ENCODE data around the gene SNN. TPM values are rescaled to one million over a fixed set of nuclear protein-coding genes. Genes with fewer than 3 reads are reported as not detected.

Gene SNN
- total RNA-seq (2021; fragmentation: NEBNext Ultra II Directional; extraction: Animal tissue kit (Norgen Biotek cat#: 25700)) (60.6 and 66.9 TPM in 2 replicates), polyA plus RNA-seq (2011; rRNA removed) (37.4 and 53.4 TPM in 2 replicates), polyA minus RNA-seq (2011; rRNA and poly(A)+ RNA removed) (33.4 and 34.6 TPM in 2 replicates)
- polyA plus RNA-seq (2011; cell fraction: cytosol; rRNA removed), result 52.8 TPM
- 43.9 TPM for polyA plus RNA-seq (2011; cell fraction: nucleus; rRNA removed)
- polyA plus RNA-seq (2012, experiment 1 of 2), result 51.0 to 60.1 TPM (median 55.9 TPM) in 4 replicates
- 48.7 TPM for polyA plus RNA-seq (2012, experiment 2 of 2)
- 34.2 TPM for polyA plus RNA-seq (2013, experiment 1 of 2)
- 39.2 TPM for polyA plus RNA-seq (2013, experiment 2 of 2)
- polyA minus RNA-seq (2011; cell fraction: cytosol; rRNA and poly(A)+ RNA removed), result 23.3 TPM
- polyA minus RNA-seq (2011; cell fraction: nucleus; rRNA and poly(A)+ RNA removed), result 24.7 TPM
- long read RNA-seq, experiment 1, transcript SNN-201 (2 exons, 3,312 nt), result major isoform, 10 of 61 reads
- long read RNA-seq, experiment 1, partial matches to known transcripts, result 0 of 61 reads
- long read RNA-seq, experiment 1, other reads (novel, unspliced or antisense), result 51 of 61 reads
- long read RNA-seq, experiment 2, partial matches to known transcripts, result 12 of 12 reads
- long read RNA-seq, experiment 2, other reads (novel, unspliced or antisense), result 0 of 12 reads

- ChIA-PET POLR2A (ENCODE audit: partially characterized antibody) (interaction anchor here (0.6 to 4.0 kb wide), 18 partner anchors 9 to 270 kb away, joined by 3 to 23 read pairs (median 4); partner anchors contain the start of gene LITAF), CTCF (ENCODE audit: partially characterized antibody) (interaction anchor here (0.7 to 4.3 kb wide), 7 partner anchors 26 to 267 kb away, joined by 3 to 23 read pairs (median 3); no protein-coding TSS in a partner anchor)
- Histone ChIP-seq H3K14ac (ENCODE audit: insufficient read length) (no peak within 1 kb of the TSS), H3K18ac (ENCODE audit: extremely low read depth, low read length) (peak within 1 kb of the TSS; percentile 95), H3K36me3 (ENCODE audit: control insufficient read depth in 2 of 4, insufficient read depth in 4 of 4, low read length in 3 of 4) (no peaks in the 10 kb centered on the region), H3K4me3 (ENCODE audit: extremely low read depth in 1 of 4, insufficient read depth in 2 of 4, low read depth in 3 of 4, low read length in 4 of 4) (peak within 1 kb of the TSS; percentile 67 to 78 (median 71)), H3K9me3 (ENCODE audit: insufficient read depth in 2 of 2, low read depth in 1 of 2, low read length in 1 of 2) (no peaks in the 10 kb centered on the region), H2BK5ac (ENCODE audit: low read depth, low read length) (peak within 1 kb of the TSS; percentile 83; the same call in 1 of the 2 replicates), H2BK20ac (ENCODE audit: low read length) (peak within 1 kb of the TSS; percentile 32; the same call in 1 of the 2 replicates), H3K27ac (ENCODE audit: low read depth, low read length) (no peak within 1 kb of the TSS), H4K5ac (ENCODE audit: insufficient read length, low read depth, low read length) (peak within 1 kb of the TSS; percentile 87), H2AK5ac (ENCODE audit: low read depth, low read length) (peak within 1 kb of the TSS; percentile 90; the same call in 1 of the 2 replicates), H3K79me1 (ENCODE audit: low read depth, low read length) (peaks cover 25% of the 10 kb centered on the region), H3K4ac (replicated peaks; ENCODE audit: insufficient read length, low read depth, low read length) (peak within 1 kb of the TSS; percentile 96), H3K79me2 (ENCODE audit: control insufficient read depth in 1 of 2, insufficient read depth in 2 of 2, low read length in 2 of 2) (peaks cover 14 to 43% of the 10 kb centered on the region in 2 experiments), H3K23me2 (ENCODE audit: low read depth, low read length) (peaks cover 5% of the 10 kb centered on the region; the same call in 1 of the 2 replicates), H3K23ac (ENCODE audit: insufficient read length) (no peak within 1 kb of the TSS), H2BK12ac (ENCODE audit: low read depth, low read length) (peak within 1 kb of the TSS; percentile 87; the same call in 1 of the 2 replicates), H2AFZ (ENCODE audit: low read length) (no peak within 1 kb of the TSS), H3K9ac (replicated peaks in 1 of 4; ENCODE audit: extremely low read depth in 1 of 4, low read depth in 3 of 4, low read length in 3 of 4) (peak within 1 kb of the TSS; percentile 46 to 72 (median 66); a peak in 6 of 7 replicates), H2BK120ac (replicated peaks; ENCODE audit: low read depth, low read length) (peak within 1 kb of the TSS; percentile 55), H3K27me3 (replicated peaks in 1 of 4; ENCODE audit: control insufficient read depth in 3 of 4, extremely low read depth in 1 of 4, insufficient read depth in 3 of 4, low read length in 3 of 4) (peaks cover 0 to 4% (median 0%) of the 10 kb centered on the region in 4 experiments; a peak in 1 of 7 replicates), H2BK15ac (ENCODE audit: low read length) (peak within 1 kb of the TSS; percentile 99; the same call in 1 of the 2 replicates), H3K4me1 (replicated peaks in 1 of 4; ENCODE audit: control insufficient read depth in 3 of 4, insufficient read depth in 4 of 4, low read length in 3 of 4) (peaks cover 5 to 38% (median 28%) of the 10 kb centered on the region in 4 experiments), H3K4me2 (ENCODE audit: insufficient read depth in 1 of 2, low read depth in 2 of 2, low read length in 2 of 2) (peak within 1 kb of the TSS; percentile 73 to 83), H4K20me1 (replicated peaks in 1 of 2; ENCODE audit: control insufficient read depth in 1 of 2, insufficient read depth in 2 of 2, low read length in 2 of 2) (peaks cover 22 to 36% of the 10 kb centered on the region in 2 experiments), H4K91ac (replicated peaks; ENCODE audit: insufficient read length, low read length) (peak within 1 kb of the TSS; percentile 98), H4K8ac (ENCODE audit: extremely low read depth, insufficient read depth, low read length) (peak within 1 kb of the TSS; percentile 91), H3K56ac (replicated peaks; ENCODE audit: insufficient read length, low read depth, low read length) (peak within 1 kb of the TSS; percentile 88)
- peak in 1 of 2 experiments; percentile 86 for DNase-seq (ENCODE audit: low read depth in 1 of 2, low spot score in 2 of 2)
- no peak for FAIRE-seq
- WGBS, 2 experiments (ENCODE audit: extremely low coverage in 1 of 2, insufficient coverage in 1 of 2, insufficient read length in 1 of 2, insufficient replicate concordance in 2 of 2, low coverage in 1 of 2, low lambda C conversion rate in 2 of 2, missing lambda C conversion rate in 1 of 2), result 37% methylated on average over 24 of the region's 93 CpGs; no CpG with 5 or more reads in 1 of the 2 experiments
- no peak for TF ChIP-seq YY1 (IDR thresholded peaks at IDR 0.05; ENCODE audit: low read depth, low read length)
- no peak for TF ChIP-seq JUN (IDR thresholded peaks at IDR 0.05; ENCODE audit: low read depth, low read length)
- no peak for TF ChIP-seq KDM5A (IDR thresholded peaks at IDR 0.05; ENCODE audit: low read length)
- TF ChIP-seq PHF8 (conservative IDR thresholded peaks at IDR 0.05; ENCODE audit: low read depth, low read length), result peak; percentile 29; the same call in 1 of the 2 replicates
- TF ChIP-seq ASH2L (IDR thresholded peaks at IDR 0.05; ENCODE audit: low read length), result no peak
- peak; percentile 52; the same call in 1 of the 2 replicates for TF ChIP-seq USF2 (IDR thresholded peaks at IDR 0.05; ENCODE audit: low read length)
Measured at GRCh38 chr16:11667824-11668622, at the start of gene SNN. SNN (plus strand) TSS chr16:11668455; CDS start chr16:11676060, 7,605 bp downstream.
